Motor neuron (in vitro differentiated cells): ENCODE results near the gene RPUSD1. TPM values are rescaled to one million over a fixed set of nuclear protein-coding genes. Genes with fewer than 3 reads are reported as not detected.
"Not testable (repeated sequence)": the region's sequence is repeated elsewhere in the genome, so short reads cannot be mapped to it uniquely, and the experiment has no call there.

Experiments
- ATAC-seq, 8 experiments: fragments of 200-7000 bp; cut with Tn5 transposase; replicated peaks in 6 of 8; 2 replicates each; pipeline ENCODE4 v1.8.0; 2021; ENCODE audit warnings: mild to moderate bottlenecking in 8 of 8, moderate library complexity in 8 of 8
- H3K27ac ChIP-seq, 2 donors: fragments of 250-450 bp; sonication (Bioruptor Pico); 2 replicates each; pipeline ENCODE4 v1.9.0; 2021; ENCODE audit warnings: antibody characterized with exemption in 2 of 2, mild to moderate bottlenecking in 2 of 2, moderate library complexity in 1 of 2
- H3K4me1 ChIP-seq, 2 donors: fragments of 250-450 bp; sonication (Bioruptor Pico); replicated peaks in 1 of 2; 2 replicates each; pipeline ENCODE4 v1.6.1; 2021; ENCODE audit warnings: antibody characterized with exemption in 2 of 2, mild to moderate bottlenecking in 2 of 2, moderate library complexity in 1 of 2
- H3K4me3 ChIP-seq, 5 donors: fragments of 250-450 bp; sonication (Bioruptor Pico); 2 replicates each; pipeline ENCODE4 v1.9.0; 2021; ENCODE audit warnings: antibody characterized with exemption in 5 of 5, mild to moderate bottlenecking in 5 of 5, moderate library complexity in 4 of 5
- WGBS, 10 experiments: fragments of 450-650 bp; shearing (Covaris generic); methylation state at CpG; one replicate each; pipeline ENCODE4 v1.0.0; 2022; 5-methylcytosine and 5-hydroxymethylcytosine counted together
- in situ Hi-C, 9 experiments: fragments of 400-800 bp; cut with MboI; loops; one replicate each; pipeline ENCODE4 v1.15.0; 2021; ENCODE audit warnings: low sequenced_read_pairs in 9 of 9, low pct_unique_long_range_greater_than_20kb in 2 of 9; ENCODE audit not compliant: unreplicated experiment in 9 of 9
- total RNA-seq, 8 experiments: library from RNA; unstranded; fragments of 300-600 nt; gene quantifications; 2 replicates each; pipeline versions ENCODE4 v1.2.3 to v1.2.4, GENCODE V29; 2022

RPUSD1 gene, protein sequence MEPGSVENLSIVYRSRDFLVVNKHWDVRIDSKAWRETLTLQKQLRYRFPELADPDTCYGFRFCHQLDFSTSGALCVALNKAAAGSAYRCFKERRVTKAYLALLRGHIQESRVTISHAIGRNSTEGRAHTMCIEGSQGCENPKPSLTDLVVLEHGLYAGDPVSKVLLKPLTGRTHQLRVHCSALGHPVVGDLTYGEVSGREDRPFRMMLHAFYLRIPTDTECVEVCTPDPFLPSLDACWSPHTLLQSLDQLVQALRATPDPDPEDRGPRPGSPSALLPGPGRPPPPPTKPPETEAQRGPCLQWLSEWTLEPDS
- total RNA-seq, result 10 to 100 TPM in 7 of 8 experiments, 1 to 10 TPM in 1; 8.7 to 32.7 (median 15.8) TPM

GRCh38 chr16:787978-788398 lies at the start of gene RPUSD1:
Gene RPUSD1, minus strand, starts transcription at chr16:788381. Its CDS starts 644 bp downstream, at chr16:787737.
- ATAC-seq, result peak in 6 of 8 experiments; percentile 11 to 55 (median 48)
- no CpG with 5 or more reads among the region's 45 CpGs for WGBS, 10 experiments
- Histone ChIP-seq H3K4me3 (peak within 1 kb of the TSS; percentile 76 to 95 (median 86)), H3K27ac (peak within 1 kb of the TSS; percentile 58 to 85), H3K4me1 (peaks cover 13 to 19% of the 10 kb centered on the region in 2 donors)
- in situ Hi-C loops, result no loop called here

DNA sequence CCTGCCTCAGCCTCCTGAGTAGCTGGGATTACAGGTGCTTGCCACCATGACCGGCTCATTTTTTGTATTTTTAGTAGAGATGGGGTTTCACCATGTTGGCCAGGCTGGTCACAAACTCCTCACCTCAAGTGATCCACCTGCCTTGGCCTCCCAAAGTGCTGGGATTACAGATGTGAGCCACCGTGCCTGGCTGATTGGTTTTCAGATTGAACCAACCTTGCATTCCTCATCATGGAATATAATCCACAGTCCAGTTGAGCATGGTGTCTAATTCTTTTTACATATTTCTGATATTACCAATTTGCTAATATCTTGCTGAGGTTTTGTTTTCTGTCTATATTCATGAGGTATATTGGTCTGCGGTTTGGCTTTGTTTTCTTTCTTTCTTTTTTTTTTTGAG lies 48.6 kb upstream of the RPUSD1 start:
- H3K4me1 ChIP-seq, result peaks cover 2 to 12% of the 10 kb centered on the region in 2 donors
- in situ Hi-C loops, ATAC-seq, H3K4me3 ChIP-seq, H3K27ac ChIP-seq: not testable (repeated sequence)
- WGBS, 10 experiments, result 43 to 100% (median 67%) methylated on average over 1 to 3 of the region's 3 CpGs; no CpG with 5 or more reads in 1 of the 10 experiments

DNA sequence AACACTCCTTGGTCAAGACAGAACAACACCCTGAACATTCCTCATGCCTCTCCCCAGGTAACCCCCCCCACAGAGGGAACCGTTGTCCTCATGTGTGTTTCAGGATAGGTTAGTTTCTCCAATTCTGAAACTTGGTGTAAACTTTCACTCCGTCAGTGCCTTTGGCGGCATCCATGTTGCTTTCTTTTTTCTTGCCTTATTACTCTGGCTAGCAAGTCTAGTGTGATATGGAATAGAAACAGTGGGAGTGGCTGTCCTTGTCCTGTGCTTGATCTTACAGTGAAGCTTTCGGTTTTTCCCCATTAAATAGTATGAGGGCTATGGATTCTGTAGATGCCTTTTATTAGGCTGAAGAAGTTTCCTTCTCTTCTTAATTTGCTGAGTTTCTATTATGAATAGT lies 48.0 kb upstream of the RPUSD1 start:
- 50 to 100% (median 71%) methylated on average over 1 to 4 of the region's 4 CpGs; no CpG with 5 or more reads in 1 of the 10 experiments for WGBS, 10 experiments

DNA sequence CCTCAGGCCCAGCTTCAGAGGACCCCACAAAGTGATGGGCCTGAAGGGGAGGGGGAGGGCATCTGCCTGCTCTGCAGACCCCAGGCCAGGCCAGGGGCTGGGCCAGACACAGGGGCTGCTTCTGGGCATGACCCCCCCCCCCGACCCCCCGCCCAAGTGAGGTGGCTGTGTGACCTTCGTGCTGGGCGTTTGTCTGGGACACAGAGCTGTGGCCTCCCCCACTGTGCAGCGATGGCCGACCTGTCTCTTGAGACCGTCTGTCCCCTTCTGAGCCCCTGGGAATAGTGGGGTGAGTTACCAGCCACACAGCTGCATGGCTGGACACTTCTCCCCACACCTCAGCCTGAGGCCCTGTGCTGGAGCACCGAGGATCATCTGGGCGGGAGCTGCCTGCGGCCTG lies 47.2 kb upstream of the RPUSD1 start:
- Histone ChIP-seq H3K4me3 (no peak overlapping the region), H3K4me1 (peaks cover 0 to 4% of the 10 kb centered on the region in 2 donors), H3K27ac (no peak overlapping the region)
- ATAC-seq, result no peak
- 80 to 96% methylated on average over 1 to 5 of the region's 10 CpGs; no CpG with 5 or more reads in 8 of the 10 experiments for WGBS, 10 experiments
- in situ Hi-C loops, result no loop called here

More for the DNA sequence above, 48.0 kb upstream of the RPUSD1 start:
- Histone ChIP-seq H3K27ac (no peak overlapping the region), H3K4me1 (peaks cover 0 to 6% of the 10 kb centered on the region in 2 donors), H3K4me3 (no peak overlapping the region)
- in situ Hi-C loops, result no loop called here
- no peak for ATAC-seq

- Histone ChIP-seq H3K4me3 (no peak overlapping the region), H3K4me1 (no peaks in the 10 kb centered on the region), H3K27ac (no peak overlapping the region)
- in situ Hi-C loops, result no loop called here
- ATAC-seq, result no peak
- WGBS, 10 experiments, result 86% methylated on average over 1 of the region's 14 CpGs; no CpG with 5 or more reads in 9 of the 10 experiments
Observed at GRCh38 chr16:833411-833810, 45.2 kb upstream of the RPUSD1 start.

DNA sequence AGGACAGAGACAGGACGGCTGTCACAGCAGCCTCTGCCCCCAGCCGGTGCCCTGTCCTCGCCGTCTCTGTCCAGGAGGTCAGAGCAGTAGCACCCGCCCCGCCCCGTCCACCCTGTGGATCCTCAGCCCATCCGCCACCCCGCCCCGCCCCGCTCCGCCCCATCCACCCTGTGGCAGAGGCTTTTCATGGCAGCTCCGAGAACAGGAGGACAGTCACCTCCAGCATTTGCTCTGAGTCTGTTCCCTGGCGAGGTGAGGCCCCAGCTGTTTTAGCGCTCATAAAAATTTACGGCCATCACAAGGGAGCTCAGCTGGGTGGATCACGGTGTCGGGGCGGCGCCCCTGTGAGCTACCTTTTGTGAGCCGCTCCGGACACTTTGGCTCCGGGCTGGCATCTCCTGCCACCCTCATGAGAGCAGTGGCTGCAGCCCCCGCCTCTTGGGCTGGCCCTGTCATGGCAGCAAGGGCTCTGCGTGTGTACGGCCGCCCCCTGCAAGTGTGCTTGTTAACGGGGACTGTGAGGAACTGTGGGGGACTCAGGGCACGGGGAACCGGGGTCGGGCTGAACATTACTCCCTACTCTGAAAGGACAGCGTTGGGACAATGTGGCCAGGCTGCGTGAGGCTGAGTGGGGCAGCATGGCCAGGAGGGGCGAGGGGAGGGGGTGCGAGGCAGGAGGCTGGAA lies 44.6 kb upstream of the RPUSD1 start:
- in situ Hi-C loops, result no loop called here
- WGBS, 10 experiments, result 20 to 71% (median 60%) methylated on average over 1 to 12 of the region's 35 CpGs; no CpG with 5 or more reads in 7 of the 10 experiments
- ATAC-seq, result peak in 4 of 8 experiments; percentile 19 to 33 (median 23)
- no peak overlapping the region for H3K27ac ChIP-seq
- H3K4me3 ChIP-seq, result no peak overlapping the region
- H3K4me1 ChIP-seq, result no peaks in the 10 kb centered on the region

DNA sequence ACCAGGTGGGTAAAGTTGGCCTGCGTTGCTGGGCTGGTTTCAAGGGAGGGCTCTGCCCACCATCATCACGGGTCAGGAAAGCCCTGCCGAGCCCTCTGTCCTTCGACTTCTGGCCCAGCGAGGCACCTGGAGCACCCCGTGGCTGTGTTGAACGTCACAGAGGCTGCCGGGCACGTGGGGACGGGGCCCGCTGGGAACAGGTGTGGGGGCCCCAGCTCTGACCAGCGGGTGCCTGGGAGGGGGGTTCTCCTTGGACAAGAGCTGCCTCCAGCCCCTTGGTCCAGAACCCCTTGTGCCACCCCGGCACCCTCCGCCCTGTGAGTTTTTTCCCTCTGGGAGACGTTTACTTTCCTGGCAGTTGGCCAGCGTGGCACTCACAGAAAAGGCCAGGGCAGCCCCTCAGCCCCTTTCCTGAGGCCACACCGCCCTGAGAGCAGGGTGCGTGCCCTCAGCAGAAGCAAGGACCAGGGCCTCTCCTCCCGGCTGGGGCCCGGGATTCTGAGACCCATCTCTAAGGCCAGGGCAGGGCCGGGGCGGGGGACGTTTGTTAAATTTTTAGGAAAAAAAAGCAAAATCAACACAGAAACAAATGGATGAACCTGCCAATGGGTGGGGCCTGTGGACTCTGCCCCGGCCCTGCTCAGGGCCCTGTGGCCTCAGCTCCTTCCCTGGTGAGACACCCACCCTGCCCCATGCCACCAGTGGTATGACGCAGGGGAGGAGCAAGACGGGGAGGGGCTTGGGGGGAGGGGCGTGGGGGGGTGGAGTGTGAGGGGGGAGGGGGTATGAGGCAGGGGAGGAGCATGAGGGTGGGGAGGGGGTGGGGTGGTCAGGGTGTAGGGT lies 43.6 kb upstream of the RPUSD1 start:
- Histone ChIP-seq H3K4me1 (no peaks in the 10 kb centered on the region), H3K27ac (no peak overlapping the region), H3K4me3 (no peak overlapping the region)
- ATAC-seq, result peak in 1 of 8 experiments; percentile 8
- 75% methylated on average over 5 of the region's 27 CpGs; no CpG with 5 or more reads in 9 of the 10 experiments for WGBS, 10 experiments
- in situ Hi-C loops, result no loop called here

DNA sequence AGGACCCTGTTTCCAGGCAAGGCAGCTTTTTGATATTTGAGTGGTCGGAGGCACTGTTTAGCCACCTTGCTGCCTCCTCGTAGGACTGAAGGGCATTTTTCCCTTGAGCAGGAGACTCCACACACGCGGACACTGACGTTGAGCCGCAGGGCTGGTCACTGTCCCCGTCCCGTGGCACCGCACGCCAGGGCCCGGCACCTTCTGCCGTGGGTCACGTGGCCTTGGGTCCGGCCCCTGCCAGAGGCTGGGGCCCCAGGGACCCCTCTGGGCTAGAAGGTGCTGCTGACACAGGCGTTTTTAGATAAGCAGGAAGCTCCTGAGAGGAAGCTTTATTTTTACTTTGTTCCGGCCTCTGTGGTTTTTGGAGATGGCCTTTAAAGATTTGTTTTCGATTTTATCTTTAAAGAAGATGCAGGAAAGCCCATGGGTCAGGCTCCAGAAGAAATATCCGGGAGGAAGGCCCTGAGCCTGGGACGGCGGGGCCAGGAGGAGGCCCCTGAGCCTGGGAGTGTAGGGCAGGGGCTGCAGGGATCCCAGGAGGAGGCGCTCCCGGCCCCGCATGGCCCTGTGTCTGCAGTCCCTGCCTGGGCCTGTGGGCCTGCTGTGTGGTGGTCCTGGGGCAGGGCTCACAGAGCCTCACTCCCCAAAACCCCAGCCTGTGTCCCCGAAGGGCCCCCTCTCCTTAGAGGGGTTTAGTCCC lies 42.8 kb upstream of the RPUSD1 start:
- ATAC-seq, result no peak
- in situ Hi-C loops, result no loop called here
- no peak overlapping the region for H3K27ac ChIP-seq
- H3K4me3 ChIP-seq, result no peak overlapping the region
- no peaks in the 10 kb centered on the region for H3K4me1 ChIP-seq
- WGBS, 10 experiments, result 44 to 90% (median 80%) methylated on average over 1 to 13 of the region's 24 CpGs; no CpG with 5 or more reads in 1 of the 10 experiments

- WGBS, 10 experiments, result 47 to 98% (median 87%) methylated on average over 4 to 17 of the region's 43 CpGs; no CpG with 5 or more reads in 3 of the 10 experiments
Observed at GRCh38 chr16:830107-830870, 42.1 kb upstream of the RPUSD1 start.

GRCh38 chr16:828891-829290 lies 40.7 kb upstream of the RPUSD1 start:
- in situ Hi-C loops, result no loop called here
- Histone ChIP-seq H3K4me3 (no peak overlapping the region), H3K27ac (no peak overlapping the region), H3K4me1 (peaks cover 0 to 11% of the 10 kb centered on the region in 2 donors)
- WGBS, 10 experiments, result 60% methylated on average over 2 of the region's 17 CpGs; no CpG with 5 or more reads in 9 of the 10 experiments
- ATAC-seq, result peak in 1 of 8 experiments; percentile 12

More at GRCh38 chr16:830107-830870, 42.1 kb upstream of the RPUSD1 start:
- in situ Hi-C loops, result no loop called here
- no peak overlapping the region for H3K4me3 ChIP-seq
- no peak overlapping the region for H3K27ac ChIP-seq
- H3K4me1 ChIP-seq, result peaks cover 0 to 7% of the 10 kb centered on the region in 2 donors
- no peak for ATAC-seq

GRCh38 chr16:827513-827912 lies 39.3 kb upstream of the RPUSD1 start:
- Histone ChIP-seq H3K27ac (no peak overlapping the region), H3K4me3 (no peak overlapping the region), H3K4me1 (peaks cover 0 to 11% of the 10 kb centered on the region in 2 donors)
- 0 to 100% (median 89%) methylated on average over 1 to 11 of the region's 24 CpGs; no CpG with 5 or more reads in 5 of the 10 experiments for WGBS, 10 experiments
- ATAC-seq, result no peak
- in situ Hi-C loops, result no loop called here
